Mesendoderm (in vitro differentiated cells): ENCODE measurements around the gene DLG1.
"Not testable (repeated sequence)": the region's sequence is repeated elsewhere in the genome, so short reads cannot be mapped to it uniquely, and the experiment has no call there.

Source experiments
- DNase-seq: peaks from one replicate; pipeline ENCODE4 v3.0.0; 2013
- H2AK5ac ChIP-seq: 2 replicates; pipeline ENCODE4 v1.6.1; 2013; ENCODE audit warnings: low read length, inconsistent platforms
- H2BK120ac ChIP-seq: 2 replicates; pipeline ENCODE4 v1.6.1; 2013; ENCODE audit warnings: low read depth, mild to moderate bottlenecking, low read length, moderate library complexity, mixed read lengths
- H2BK15ac ChIP-seq: replicated peaks from 2 replicates; pipeline ENCODE4 v1.6.1; 2013; ENCODE audit warnings: low read depth, mild to moderate bottlenecking, moderate library complexity
- H2BK5ac ChIP-seq: 2 replicates; pipeline ENCODE4 v1.6.1; 2013; ENCODE audit warnings: low read length, inconsistent platforms
- H3K18ac ChIP-seq: 2 replicates; pipeline ENCODE4 v1.6.1; 2013; ENCODE audit warnings: mild to moderate bottlenecking, low read length, mixed read lengths
- H3K23ac ChIP-seq: one replicate; pipeline ENCODE4 v1.6.1; 2013; ENCODE audit warnings: low read length
- H3K27ac ChIP-seq: 2 replicates; pipeline ENCODE4 v1.5.1; 2013; ENCODE audit warnings: low read depth, mild to moderate bottlenecking, inconsistent platforms, low read length, moderate library complexity
- H3K27me3 ChIP-seq: 2 replicates; pipeline ENCODE4 v1.6.1; 2013; ENCODE audit warnings: low read length, control low read depth, mild to moderate bottlenecking, inconsistent platforms; ENCODE audit not compliant: insufficient read depth, poor library complexity
- H3K36me3 ChIP-seq: 2 replicates; pipeline ENCODE4 v1.6.1; 2013; ENCODE audit warnings: low read length, inconsistent platforms; ENCODE audit not compliant: control insufficient read depth, insufficient read depth
- H3K4ac ChIP-seq: one replicate; pipeline ENCODE4 v1.6.1; 2013; ENCODE audit warnings: low read depth, mild to moderate bottlenecking, low read length, moderate library complexity
- H3K4me1 ChIP-seq: 2 replicates; pipeline ENCODE4 v1.6.1; 2013; ENCODE audit warnings: low read depth, low read length, inconsistent platforms; ENCODE audit not compliant: control insufficient read depth
- H3K4me2 ChIP-seq: 2 replicates; pipeline ENCODE4 v1.6.1; 2013; ENCODE audit warnings: low read length
- H3K4me3 ChIP-seq: 2 replicates; pipeline ENCODE4 v1.5.1; 2013; ENCODE audit warnings: mild to moderate bottlenecking, low read length
- H3K56ac ChIP-seq: one replicate; pipeline ENCODE4 v1.6.1; 2013; ENCODE audit warnings: low read length
- H3K79me1 ChIP-seq: 2 replicates; pipeline ENCODE4 v1.6.1; 2013; ENCODE audit warnings: low read length, inconsistent platforms
- H3K79me2 ChIP-seq: 2 replicates; pipeline ENCODE4 v1.6.1; 2013; ENCODE audit warnings: mild to moderate bottlenecking, low read length; ENCODE audit not compliant: control insufficient read depth, insufficient read depth
- H3K9ac ChIP-seq: 2 replicates; pipeline ENCODE4 v1.6.1; 2013; ENCODE audit warnings: low read length, inconsistent platforms
- H4K5ac ChIP-seq: one replicate; pipeline ENCODE4 v1.6.1; 2013; ENCODE audit warnings: low read length
- H4K8ac ChIP-seq: one replicate; pipeline ENCODE4 v1.6.1; 2013; ENCODE audit warnings: low read depth, mild to moderate bottlenecking, control low read depth, low read length, moderate library complexity
- WGBS: extraction: QIAGEN DNeasy Blood & Tissue Kit; methylation state at CpG from one replicate; pipeline ENCODE4 v1.1.7; 2013; ENCODE audit warnings: low lambda C conversion rate, missing lambda C conversion rate; ENCODE audit not compliant: insufficient coverage; ENCODE audit errors: extremely low coverage; 5-methylcytosine and 5-hydroxymethylcytosine counted together

The DLG1 gene

GRCh38 chr3:197216914-197217313 is 81.5 kb downstream of the DLG1 start:
- H3K4me3 ChIP-seq = no peak overlapping the region
- no peak overlapping the region for H3K23ac ChIP-seq
- H3K36me3 ChIP-seq = no peaks in the 10 kb centered on the region
- no peak overlapping the region for H3K18ac ChIP-seq
- H3K4ac ChIP-seq = no peak overlapping the region
- H3K79me2 ChIP-seq = peaks cover 7% of the 10 kb centered on the region
- no peak overlapping the region for H2BK5ac ChIP-seq
- H2BK120ac ChIP-seq = no peak overlapping the region
- no peak overlapping the region for H2BK15ac ChIP-seq
- H4K8ac ChIP-seq = no peak overlapping the region
- no peak overlapping the region for H3K4me2 ChIP-seq
- no peak overlapping the region for H3K56ac ChIP-seq
- DNase-seq = no peak
- no peaks in the 10 kb centered on the region for H3K27me3 ChIP-seq
- no peak overlapping the region for H2AK5ac ChIP-seq
- H4K5ac ChIP-seq = no peak overlapping the region
- H3K27ac ChIP-seq = no peak overlapping the region
- no CpG with 5 or more reads among the region's 4 CpGs for WGBS
- H3K4me1 ChIP-seq = peaks cover 2% of the 10 kb centered on the region
- H3K9ac ChIP-seq = no peak overlapping the region
- peaks cover 2% of the 10 kb centered on the region for H3K79me1 ChIP-seq

GRCh38 chr3:197216169-197216860 is 82.1 kb downstream of the DLG1 start:
- no peak overlapping the region for H3K9ac ChIP-seq
- H3K4me1 ChIP-seq = peaks cover 2% of the 10 kb centered on the region
- peaks cover 2% of the 10 kb centered on the region for H3K79me1 ChIP-seq
- H2BK5ac ChIP-seq = no peak overlapping the region
- H2AK5ac ChIP-seq = no peak overlapping the region
- no peak overlapping the region for H3K4me3 ChIP-seq
- H2BK120ac ChIP-seq = no peak overlapping the region
- no peak overlapping the region for H2BK15ac ChIP-seq
- no CpG with 5 or more reads among the region's 5 CpGs for WGBS
- peaks cover 5% of the 10 kb centered on the region for H3K79me2 ChIP-seq
- H3K27ac ChIP-seq = no peak overlapping the region
- H3K36me3 ChIP-seq = no peaks in the 10 kb centered on the region
- H3K56ac ChIP-seq = no peak overlapping the region
- H4K5ac ChIP-seq = no peak overlapping the region
- no peaks in the 10 kb centered on the region for H3K27me3 ChIP-seq
- H3K18ac ChIP-seq = peak overlapping the region; percentile 80
- no peak overlapping the region for H3K4me2 ChIP-seq
- DNase-seq = no peak
- no peak overlapping the region for H3K4ac ChIP-seq
- H4K8ac ChIP-seq = no peak overlapping the region
- no peak overlapping the region for H3K23ac ChIP-seq

- no peak overlapping the region for H3K27ac ChIP-seq
- H3K4me2 ChIP-seq = no peak overlapping the region
- no peak overlapping the region for H2BK15ac ChIP-seq
- H3K79me1 ChIP-seq = peaks cover 2% of the 10 kb centered on the region
- peaks cover 7% of the 10 kb centered on the region for H3K79me2 ChIP-seq
- no peaks in the 10 kb centered on the region for H3K36me3 ChIP-seq
- no peak overlapping the region for H3K18ac ChIP-seq
- H3K4ac ChIP-seq = no peak overlapping the region
- no peak overlapping the region for H3K9ac ChIP-seq
- H3K4me3 ChIP-seq = no peak overlapping the region
- no peak overlapping the region for H2BK120ac ChIP-seq
- peaks cover 2% of the 10 kb centered on the region for H3K4me1 ChIP-seq
- no peaks in the 10 kb centered on the region for H3K27me3 ChIP-seq
- no CpG with 5 or more reads among the region's 5 CpGs for WGBS
- peak; percentile 81 for DNase-seq
- no peak overlapping the region for H2BK5ac ChIP-seq
- H3K23ac ChIP-seq = no peak overlapping the region
- H2AK5ac ChIP-seq = no peak overlapping the region
- H4K8ac ChIP-seq = no peak overlapping the region
- no peak overlapping the region for H3K56ac ChIP-seq
- no peak overlapping the region for H4K5ac ChIP-seq
Observed at GRCh38 chr3:197212290-197212689, 86.1 kb downstream of the DLG1 start.

GRCh38 chr3:197211698-197212097 is 86.7 kb downstream of the DLG1 start:
- not testable (repeated sequence) for H3K56ac ChIP-seq, H3K79me1 ChIP-seq, H3K79me2 ChIP-seq, H3K9ac ChIP-seq, H2AK5ac ChIP-seq, H3K4me3 ChIP-seq, H3K27ac ChIP-seq, H3K23ac ChIP-seq, H3K18ac ChIP-seq, H2BK15ac ChIP-seq, H3K4me1 ChIP-seq, H4K5ac ChIP-seq, H2BK120ac ChIP-seq, DNase-seq, H3K4me2 ChIP-seq, H3K36me3 ChIP-seq, H4K8ac ChIP-seq, H2BK5ac ChIP-seq, H3K27me3 ChIP-seq, H3K4ac ChIP-seq
- no CpG with 5 or more reads among the region's 4 CpGs for WGBS

- no peak overlapping the region for H3K18ac ChIP-seq
- H3K27me3 ChIP-seq = no peaks in the 10 kb centered on the region
- no peak overlapping the region for H2AK5ac ChIP-seq
- no peak overlapping the region for H4K5ac ChIP-seq
- no peak overlapping the region for H3K4ac ChIP-seq
- H3K4me3 ChIP-seq = no peak overlapping the region
- H3K79me2 ChIP-seq = peaks cover 12% of the 10 kb centered on the region
- no peak overlapping the region for H3K9ac ChIP-seq
- peaks cover 3% of the 10 kb centered on the region for H3K79me1 ChIP-seq
- no peaks in the 10 kb centered on the region for H3K36me3 ChIP-seq
- H2BK5ac ChIP-seq = no peak overlapping the region
- no peak overlapping the region for H3K4me2 ChIP-seq
- H2BK15ac ChIP-seq = no peak overlapping the region
- peak; percentile 30 for DNase-seq
- no peak overlapping the region for H3K56ac ChIP-seq
- H3K27ac ChIP-seq = no peak overlapping the region
- peaks cover 2% of the 10 kb centered on the region for H3K4me1 ChIP-seq
- no peak overlapping the region for H4K8ac ChIP-seq
- no peak overlapping the region for H3K23ac ChIP-seq
- H2BK120ac ChIP-seq = no peak overlapping the region
Observed at GRCh38 chr3:197209366-197210260, 88.8 kb downstream of the DLG1 start.
